Measurements from ENCODE around the gene NEK6.

Gene NEK6

DNA sequence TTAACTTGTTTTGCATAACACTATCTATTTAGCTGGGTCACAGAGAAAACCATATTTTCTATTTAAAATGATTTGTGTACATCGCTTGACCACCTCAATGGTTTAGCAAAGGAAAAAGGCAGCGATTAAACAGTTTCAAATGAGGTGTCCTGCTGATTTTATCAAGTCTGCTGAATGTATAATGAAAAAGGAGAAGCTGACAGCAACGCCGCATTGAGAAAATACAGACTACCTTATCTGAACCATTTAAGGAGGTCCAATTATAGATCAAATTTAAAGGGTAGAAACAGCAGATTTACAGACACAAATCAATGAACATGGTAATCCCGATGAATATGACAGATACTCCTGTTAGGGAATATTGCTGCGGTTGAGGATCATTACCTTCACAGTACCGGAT is 127.9 kb downstream of the NEK6 start:
- in situ Hi-C loops (cut with HindIII; ENCODE audit: low pct_ligation_motif_present, low sequenced_read_pairs): no loop called here
- Histone ChIP-seq H3K27ac (no peak overlapping the region), H3K36me3 (replicated peaks) (peaks cover 16% of the 10 kb centered on the region), H3K4me3 (ENCODE audit: low read depth, low read length) (no peak overlapping the region), H3K27me3 (replicated peaks) (no peaks in the 10 kb centered on the region)
- DNase-seq: no peak
- TF ChIP-seq, protein P1, sequence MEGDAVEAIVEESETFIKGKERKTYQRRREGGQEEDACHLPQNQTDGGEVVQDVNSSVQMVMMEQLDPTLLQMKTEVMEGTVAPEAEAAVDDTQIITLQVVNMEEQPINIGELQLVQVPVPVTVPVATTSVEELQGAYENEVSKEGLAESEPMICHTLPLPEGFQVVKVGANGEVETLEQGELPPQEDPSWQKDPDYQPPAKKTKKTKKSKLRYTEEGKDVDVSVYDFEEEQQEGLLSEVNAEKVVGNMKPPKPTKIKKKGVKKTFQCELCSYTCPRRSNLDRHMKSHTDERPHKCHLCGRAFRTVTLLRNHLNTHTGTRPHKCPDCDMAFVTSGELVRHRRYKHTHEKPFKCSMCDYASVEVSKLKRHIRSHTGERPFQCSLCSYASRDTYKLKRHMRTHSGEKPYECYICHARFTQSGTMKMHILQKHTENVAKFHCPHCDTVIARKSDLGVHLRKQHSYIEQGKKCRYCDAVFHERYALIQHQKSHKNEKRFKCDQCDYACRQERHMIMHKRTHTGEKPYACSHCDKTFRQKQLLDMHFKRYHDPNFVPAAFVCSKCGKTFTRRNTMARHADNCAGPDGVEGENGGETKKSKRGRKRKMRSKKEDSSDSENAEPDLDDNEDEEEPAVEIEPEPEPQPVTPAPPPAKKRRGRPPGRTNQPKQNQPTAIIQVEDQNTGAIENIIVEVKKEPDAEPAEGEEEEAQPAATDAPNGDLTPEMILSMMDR (IDR thresholded peaks at IDR 0.05; ENCODE audit: low read depth, low read length, missing control alignments): no peak

DNA sequence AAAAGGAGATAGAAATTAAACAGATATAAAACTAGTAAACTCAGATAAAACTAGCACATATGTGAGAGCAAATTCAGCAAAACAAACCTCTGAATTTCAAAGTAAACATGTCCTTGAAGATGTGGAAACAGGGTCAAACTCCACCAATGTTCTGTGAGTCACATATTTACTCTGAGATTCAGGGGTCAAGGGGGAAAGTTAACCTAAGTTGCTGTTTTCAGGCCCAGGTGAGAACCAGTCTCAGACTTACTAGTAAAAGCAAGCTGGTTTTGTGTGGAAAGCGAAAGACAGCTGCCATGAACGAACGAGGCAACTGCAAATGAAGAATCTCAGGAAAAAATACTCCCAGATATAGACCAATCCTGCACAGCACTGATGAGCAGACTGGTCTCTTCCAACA is 128.5 kb downstream of the NEK6 start:
- Histone ChIP-seq H3K4me3 (ENCODE audit: low read depth, low read length) (no peak overlapping the region), H3K27ac (no peak overlapping the region), H3K36me3 (replicated peaks) (peaks cover 14% of the 10 kb centered on the region), H3K27me3 (replicated peaks) (no peaks in the 10 kb centered on the region)
- in situ Hi-C loops (cut with HindIII; ENCODE audit: low pct_ligation_motif_present, low sequenced_read_pairs): no loop called here
- TF ChIP-seq, protein P1 (IDR thresholded peaks at IDR 0.05; ENCODE audit: low read depth, low read length, missing control alignments): no peak
- no peak for DNase-seq

DNA sequence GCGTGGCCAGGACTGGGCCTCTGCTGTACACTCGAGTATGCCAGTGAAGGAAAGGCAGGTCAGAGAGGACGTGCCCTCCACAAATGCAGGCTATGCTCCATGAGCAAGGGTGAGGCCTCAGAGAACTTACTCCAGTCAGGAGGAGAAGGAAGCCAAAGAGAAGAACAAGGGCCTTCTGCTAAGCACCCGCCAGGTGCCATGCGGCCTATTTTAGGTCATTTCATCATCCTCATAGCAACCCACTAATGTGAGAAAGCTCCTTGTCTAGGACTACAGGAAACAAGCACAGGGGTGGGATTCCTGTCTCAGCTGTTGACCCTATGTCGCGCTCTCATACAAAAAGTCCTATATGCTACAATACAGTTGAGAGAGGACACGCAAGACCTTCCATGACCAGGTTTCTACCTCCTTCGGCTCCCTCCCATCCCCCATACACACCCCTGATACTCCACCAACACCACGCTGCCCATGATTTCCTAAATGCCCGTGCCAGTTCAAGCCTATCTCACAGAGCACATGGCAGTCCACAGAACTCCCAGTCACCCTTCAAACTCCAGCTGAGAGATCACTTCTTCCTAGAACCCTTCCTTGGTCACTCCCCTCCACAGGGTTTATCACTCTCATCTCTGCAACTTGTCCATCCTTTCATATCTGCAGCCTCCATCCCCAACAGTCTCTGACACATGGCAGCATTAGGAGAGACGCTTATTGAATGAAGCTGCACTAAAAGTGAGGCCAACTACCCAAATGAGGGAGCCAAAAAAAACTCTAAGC is 130.7 kb downstream of the NEK6 start:
- H3K36me3 ChIP-seq (replicated peaks): peaks cover 9% of the 10 kb centered on the region
- no peak overlapping the region for H3K4me3 ChIP-seq (ENCODE audit: low read depth, low read length)
- DNase-seq: no peak
- no peaks in the 10 kb centered on the region for H3K27me3 ChIP-seq (replicated peaks)
- TF ChIP-seq, protein P1 (IDR thresholded peaks at IDR 0.05; ENCODE audit: low read depth, low read length, missing control alignments): no peak
- in situ Hi-C loops (cut with HindIII; ENCODE audit: low pct_ligation_motif_present, low sequenced_read_pairs): no loop called here
- no peak overlapping the region for H3K27ac ChIP-seq

DNA sequence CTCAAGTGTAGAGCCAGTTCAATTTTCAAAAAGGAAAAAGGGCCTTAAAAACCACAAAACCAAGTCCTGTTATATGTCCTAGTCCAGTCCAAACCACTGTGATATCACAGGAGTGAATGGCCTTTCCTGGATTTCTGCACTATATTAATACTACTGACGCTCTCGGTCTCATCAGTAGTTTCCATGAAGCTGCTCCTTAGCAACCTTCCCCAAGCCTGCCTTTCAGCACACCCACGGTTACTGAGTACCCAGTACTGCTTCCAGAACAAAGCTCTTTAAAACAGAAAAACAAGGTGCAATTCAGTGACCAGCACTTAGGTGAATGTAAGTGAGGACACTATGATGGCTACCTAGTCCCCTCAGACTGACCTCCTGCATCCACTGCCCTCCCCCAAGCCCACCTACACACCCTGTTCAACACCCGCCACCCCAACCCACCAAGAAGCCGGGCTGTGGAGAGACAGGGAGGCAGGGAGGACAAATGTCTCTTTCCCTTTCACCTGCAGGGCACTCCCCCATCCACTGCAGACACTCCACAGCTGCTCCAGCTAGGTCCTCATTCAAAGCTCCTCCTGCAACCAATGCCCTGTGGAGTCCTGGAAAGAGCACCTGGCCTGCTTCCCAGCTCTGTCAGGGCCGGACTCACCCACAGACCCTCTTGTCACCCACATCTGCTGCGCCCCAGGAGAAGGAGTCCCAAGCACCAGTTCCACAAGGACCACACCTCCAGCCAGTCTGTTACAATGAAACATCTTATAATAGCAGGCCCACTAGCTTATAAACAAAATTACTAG is 131.6 kb downstream of the NEK6 start:
- Histone ChIP-seq H3K36me3 (replicated peaks) (peaks cover 4% of the 10 kb centered on the region), H3K4me3 (ENCODE audit: low read depth, low read length) (no peak overlapping the region), H3K27me3 (replicated peaks) (no peaks in the 10 kb centered on the region), H3K27ac (no peak overlapping the region)
- TF ChIP-seq, protein P1 (IDR thresholded peaks at IDR 0.05; ENCODE audit: low read depth, low read length, missing control alignments): no peak
- no peak for DNase-seq
- in situ Hi-C loops (cut with HindIII; ENCODE audit: low pct_ligation_motif_present, low sequenced_read_pairs): no loop called here

DNA sequence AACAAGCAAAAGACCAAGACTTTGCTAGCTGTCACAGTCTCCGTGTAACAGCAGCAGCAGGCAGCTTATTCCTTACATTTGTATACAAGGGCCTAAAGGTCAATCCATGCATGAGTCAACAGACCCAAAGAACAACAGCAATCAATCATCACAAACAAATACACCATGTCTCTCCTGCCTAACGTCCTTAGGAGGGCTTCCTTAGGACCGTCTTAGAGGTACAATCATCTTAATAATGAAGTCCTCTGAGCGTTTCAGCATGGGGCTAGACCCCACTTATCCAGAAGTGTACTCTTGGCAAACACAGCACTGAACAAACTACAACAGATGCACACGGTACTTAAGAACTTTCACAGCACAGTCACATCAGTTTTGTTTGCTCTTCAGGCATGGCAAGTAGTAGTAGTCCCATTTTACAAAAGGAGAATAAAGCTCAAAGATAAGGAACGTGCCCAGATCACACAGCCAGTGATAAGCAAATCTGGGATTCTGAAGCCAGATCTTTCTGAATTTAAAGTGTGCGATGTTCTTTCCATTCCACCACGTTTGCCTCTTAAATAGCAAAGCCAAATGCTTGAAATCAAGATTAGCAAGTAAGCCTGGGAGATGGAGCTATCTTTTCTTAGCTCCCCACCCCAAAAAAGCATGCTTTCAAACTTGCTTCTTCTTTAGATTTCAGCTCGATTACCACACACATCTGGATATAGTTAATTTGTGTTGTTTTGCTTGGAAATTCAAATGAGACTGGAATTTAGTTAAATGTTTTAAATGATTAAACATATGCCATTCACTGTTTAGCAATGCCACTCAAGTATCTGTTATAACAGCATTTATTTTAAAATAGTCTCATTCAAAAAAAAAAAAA is 133.3 kb downstream of the NEK6 start:
- in situ Hi-C loops (cut with HindIII; ENCODE audit: low pct_ligation_motif_present, low sequenced_read_pairs): no loop called here
- H3K27me3 ChIP-seq (replicated peaks): no peaks in the 10 kb centered on the region
- no peak overlapping the region for H3K4me3 ChIP-seq (ENCODE audit: low read depth, low read length)
- H3K36me3 ChIP-seq (replicated peaks): peaks cover 4% of the 10 kb centered on the region
- TF ChIP-seq, protein P1 (IDR thresholded peaks at IDR 0.05; ENCODE audit: low read depth, low read length, missing control alignments): no peak
- no peak overlapping the region for H3K27ac ChIP-seq
- no peak for DNase-seq

All from brain microvascular endothelial cell (primary cell).